HepG2 (cell line): ENCODE results near the gene THSD4. TPM values are rescaled to one million over a fixed set of nuclear protein-coding genes. Genes with fewer than 3 reads are reported as not detected.

ENCODE experiments used
- ATAC-seq: fragments of 200-7000 bp; cut with Tn5 transposase; 3 replicates; pipeline ENCODE4 v1.9.1; 2020; ENCODE audit warnings: mild to moderate bottlenecking, moderate library complexity
- BruUV-seq: library from RNA; stranded (reverse); fragments of 400-500 nt; replicated peaks from 2 replicates; lab custom pipeline; 2021; lab: Mats Ljungman, UMichigan
- CTCF ChIA-PET: fragments of 300-600 bp; formaldehyde crosslinking; extraction: SDS; loops from one replicate; lab custom pipeline; 2021; ENCODE audit warnings: low total read pairs, inconsistent platforms, low intra/inter-chr PET ratio; lab: Yijun Ruan, JAX
- POLR2A ChIA-PET: fragments of 350-600 bp; sonication (Branson Sonifier 250); formaldehyde crosslinking; loops from one replicate; lab custom pipeline; 2020; ENCODE audit warnings: antibody characterized with exemption, inconsistent platforms; lab: Yijun Ruan, JAX
- DNase-seq: peaks from one replicate; pipeline ENCODE4 v3.0.0-alpha.2; 2015; ENCODE audit warnings: low spot score
- FAIRE-seq: peaks from 3 replicates; lab custom pipeline; 2011; peaks lifted over from hg19 to GRCh38; lab: Jason Lieb, UNC
- H2AFZ ChIP-seq: one replicate; pipeline ENCODE4 v1.6.1; 2011; ENCODE audit warnings: low read length, inconsistent platforms
- H3K27ac ChIP-seq: fragments of 300-600 bp; 3 replicates; pipeline ENCODE4 v1.8.0; 2011; ENCODE audit warnings: mixed run types, mild to moderate bottlenecking, mixed read lengths, low read length, inconsistent platforms; ENCODE audit not compliant: insufficient read depth; ENCODE audit errors: extremely low read length
- H3K27me3 ChIP-seq, 2 experiments: fragments of 200-600 bp in 1 of 2; 2 replicates in 1 of 2; 3 replicates in 1 of 2; pipeline versions ENCODE4 v1.6.0 to v1.8.0; 2011; ENCODE audit warnings: low read length in 2 of 2, mild to moderate bottlenecking in 2 of 2, moderate library complexity in 2 of 2, inconsistent platforms in 1 of 2; ENCODE audit not compliant: insufficient read depth in 2 of 2, control insufficient read depth in 1 of 2
- H3K36me3 ChIP-seq, 2 experiments: fragments of 200-600 bp in 1 of 2; replicated peaks in 1 of 2; 2 replicates in 1 of 2; 3 replicates in 1 of 2; pipeline versions ENCODE4 v1.5.1 to v1.8.0; 2011; ENCODE audit warnings: low read length in 2 of 2, inconsistent platforms in 1 of 2; ENCODE audit not compliant: insufficient read depth in 2 of 2, control insufficient read depth in 1 of 2
- H3K4me1 ChIP-seq: 2 replicates; pipeline ENCODE4 v1.5.1; 2012; ENCODE audit warnings: low read length, inconsistent platforms; ENCODE audit not compliant: insufficient read depth
- H3K4me2 ChIP-seq: 2 replicates; pipeline ENCODE4 v1.6.0; 2011; ENCODE audit warnings: low read depth, low read length, inconsistent platforms
- H3K4me3 ChIP-seq, 3 experiments: fragments of 200-600 bp in 1 of 3; sonication (generic), shearing (Covaris generic) in 1 of 3; replicated peaks in 1 of 3; 2 replicates each; pipeline ENCODE4 v1.5.1; 2011 to 2016; ENCODE audit warnings: low read length in 3 of 3, inconsistent platforms in 2 of 3, low read depth in 2 of 3, mild to moderate bottlenecking in 2 of 3, control low read depth in 1 of 3, mixed read lengths in 1 of 3; ENCODE audit not compliant: insufficient read depth in 1 of 3
- H3K79me2 ChIP-seq: one replicate; pipeline ENCODE4 v1.6.1; 2011; ENCODE audit warnings: low read length, inconsistent platforms; ENCODE audit not compliant: insufficient read depth
- H3K9ac ChIP-seq: 2 replicates; pipeline ENCODE4 v1.6.0; 2011; ENCODE audit warnings: mild to moderate bottlenecking, low read depth, low read length, inconsistent platforms; ENCODE audit not compliant: insufficient read depth
- H3K9me3 ChIP-seq: 2 replicates; pipeline ENCODE4 v1.5.1; 2012; ENCODE audit warnings: mild to moderate bottlenecking, low read length
- H4K20me1 ChIP-seq: 2 replicates; pipeline ENCODE4 v1.6.0; 2011; ENCODE audit warnings: inconsistent platforms, mild to moderate bottlenecking, low read length, moderate library complexity; ENCODE audit not compliant: insufficient read depth
- MAFF ChIP-seq: IDR thresholded peaks from 2 replicates; pipeline ENCODE4 v1.6.1; 2011; ENCODE audit warnings: low read depth, low read length, improper control_type of control experiment
- MAFK ChIP-seq, 2 experiments: IDR thresholded peaks in 1 of 2; conservative IDR thresholded peaks in 1 of 2; 2 replicates each; pipeline ENCODE4 v1.6.1; 2011; ENCODE audit warnings: improper control_type of control experiment in 2 of 2, low read length in 2 of 2
- SPEN ChIP-seq: sonication (generic); formaldehyde crosslinking; IDR thresholded peaks from 2 replicates; pipeline ENCODE4 v1.5.1; 2020; ENCODE audit warnings: low read depth, mild to moderate bottlenecking, missing genetic modification reagents
- ZNF703 ChIP-seq: sonication (generic); formaldehyde crosslinking; IDR thresholded peaks from 2 replicates; pipeline ENCODE4 v1.5.1; 2020; ENCODE audit warnings: missing genetic modification reagents, mild to moderate bottlenecking, moderate library complexity, borderline replicate concordance
- WGBS: methylation state at CpG from one replicate; pipeline ENCODE4 v1.1.6; 2017; ENCODE audit warnings: low lambda C conversion rate; 5-methylcytosine and 5-hydroxymethylcytosine counted together
- in situ Hi-C: cut with HindIII; loops from 2 replicates; pipeline ENCODE4 v1.10.0; 2017; ENCODE audit warnings: low pct_unique_long_range_greater_than_20kb; ENCODE audit not compliant: extremely low pct_ligation_motif_present
- intact Hi-C: fragments of 100-400 bp; cut with micrococcal nuclease; formaldehyde crosslinking; loops from one replicate; pipeline ENCODE4 v1.10.0; 2022; ENCODE audit not compliant: unreplicated experiment
- polyA plus RNA-seq, 8 experiments: library from polyadenylated mRNA; depleted of rRNA in 3 of 8; stranded (reverse) in 7 of 8; unstranded in 1 of 8; fragments of >200 nt; fragmentation: Illumina TruSeq in 4 of 8; extraction: Trizol in 4 of 8; gene quantifications; 2 replicates each; pipeline versions ENCODE4 v1.2.1 to v1.2.3, GENCODE V29; 2011 to 2016; ENCODE audit warnings: low read depth in 4 of 8, missing spikeins in 1 of 8, mixed read lengths in 1 of 8; ENCODE audit not compliant: insufficient read depth in 1 of 8
- total RNA-seq, 5 experiments: library from RNA; depleted of rRNA; stranded (reverse); fragments of >200 nt; fragmentation: Illumina TruSeq; extraction: Trizol; gene quantifications; 2 replicates each; pipeline ENCODE4 v1.2.3, GENCODE V29; 2016; ENCODE audit warnings: low read depth in 1 of 5
- TF ChIP-seq, protein P1 (sequence below): sonication (generic); formaldehyde crosslinking; IDR thresholded peaks from 2 replicates; pipeline ENCODE4 v1.4.0; 2020; ENCODE audit warnings: low read depth, missing genetic modification reagents
- TF ChIP-seq, protein P2 (sequence below): sonication (generic); formaldehyde crosslinking; IDR thresholded peaks from 2 replicates; pipeline ENCODE4 v1.8.1; 2023; ENCODE audit warnings: missing genetic modification reagents, inconsistent platforms, borderline replicate concordance

Gene THSD4
- total and polyA plus RNA-seq, 2 of the 13 experiments (the other 11 are each of a cell fraction or from before 2014, with no cell fraction given) = 0.07 to 0.21 TPM

DNA sequence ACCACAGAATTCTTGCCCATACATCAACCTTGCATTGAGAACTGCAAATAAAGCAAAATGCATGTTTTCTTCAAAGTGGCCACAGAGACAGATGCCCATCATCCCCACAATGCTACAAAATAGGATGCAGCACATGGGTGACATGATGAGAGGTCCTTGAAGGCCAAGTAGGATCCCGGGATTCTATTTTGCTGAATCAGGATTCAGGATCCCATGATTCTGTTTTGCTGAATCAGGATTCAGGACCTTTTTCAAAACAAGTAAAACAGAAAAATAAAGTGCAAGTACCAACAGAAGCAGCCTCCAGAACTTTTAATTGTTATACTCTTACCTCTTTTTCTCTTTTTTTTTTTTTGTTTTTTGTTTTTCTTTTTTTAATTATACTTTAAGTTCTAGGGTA lies 453.0 kb downstream of the THSD4 start:
- peak; percentile 82 for TF ChIP-seq MAFF
- TF ChIP-seq, protein P1, sequence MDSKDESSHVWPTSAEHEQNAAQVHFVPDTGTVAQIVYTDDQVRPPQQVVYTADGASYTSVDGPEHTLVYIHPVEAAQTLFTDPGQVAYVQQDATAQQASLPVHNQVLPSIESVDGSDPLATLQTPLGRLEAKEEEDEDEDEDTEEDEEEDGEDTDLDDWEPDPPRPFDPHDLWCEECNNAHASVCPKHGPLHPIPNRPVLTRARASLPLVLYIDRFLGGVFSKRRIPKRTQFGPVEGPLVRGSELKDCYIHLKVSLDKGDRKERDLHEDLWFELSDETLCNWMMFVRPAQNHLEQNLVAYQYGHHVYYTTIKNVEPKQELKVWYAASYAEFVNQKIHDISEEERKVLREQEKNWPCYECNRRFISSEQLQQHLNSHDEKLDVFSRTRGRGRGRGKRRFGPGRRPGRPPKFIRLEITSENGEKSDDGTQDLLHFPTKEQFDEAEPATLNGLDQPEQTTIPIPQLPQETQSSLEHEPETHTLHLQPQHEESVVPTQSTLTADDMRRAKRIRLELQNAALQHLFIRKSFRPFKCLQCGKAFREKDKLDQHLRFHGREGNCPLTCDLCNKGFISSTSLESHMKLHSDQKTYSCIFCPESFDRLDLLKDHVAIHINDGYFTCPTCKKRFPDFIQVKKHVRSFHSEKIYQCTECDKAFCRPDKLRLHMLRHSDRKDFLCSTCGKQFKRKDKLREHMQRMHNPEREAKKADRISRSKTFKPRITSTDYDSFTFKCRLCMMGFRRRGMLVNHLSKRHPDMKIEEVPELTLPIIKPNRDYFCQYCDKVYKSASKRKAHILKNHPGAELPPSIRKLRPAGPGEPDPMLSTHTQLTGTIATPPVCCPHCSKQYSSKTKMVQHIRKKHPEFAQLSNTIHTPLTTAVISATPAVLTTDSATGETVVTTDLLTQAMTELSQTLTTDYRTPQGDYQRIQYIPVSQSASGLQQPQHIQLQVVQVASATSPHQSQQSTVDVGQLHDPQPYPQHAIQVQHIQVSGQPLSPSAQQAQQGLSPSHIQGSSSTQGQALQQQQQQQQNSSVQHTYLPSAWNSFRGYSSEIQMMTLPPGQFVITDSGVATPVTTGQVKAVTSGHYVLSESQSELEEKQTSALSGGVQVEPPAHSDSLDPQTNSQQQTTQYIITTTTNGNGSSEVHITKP (CRISPR knock-in tag) = no peak
- TF ChIP-seq MAFK (conservative IDR thresholded peaks at IDR 0.05 in 1 of 2, IDR thresholded peaks at IDR 0.05 in 1 of 2; ENCODE audit: low read length in 2 of 2) = peak; percentile 79 to 89
- Histone ChIP-seq H2AFZ (no peak overlapping the region), H4K20me1 (no peaks in the 10 kb centered on the region), H3K79me2 (no peaks in the 10 kb centered on the region), H3K36me3 (no peaks in the 10 kb centered on the region), H3K4me1 (no peaks in the 10 kb centered on the region), H3K27me3 (no peaks in the 10 kb centered on the region; a peak in 1 of 5 replicates), H3K9ac (no peak overlapping the region), H3K9me3 (no peaks in the 10 kb centered on the region), H3K4me2 (no peak overlapping the region), H3K4me3 (no peak overlapping the region), H3K27ac (no peak overlapping the region)
- POLR2A ChIA-PET = no interaction called here
- BruUV-seq = no TSS peak
- CTCF ChIA-PET = no interaction called here
- no peak for FAIRE-seq
- intact Hi-C loops = no loop called here
- no peak for ATAC-seq
- WGBS = 40% methylated on average over 1 of the region's 1 CpG
- no peak for DNase-seq
- in situ Hi-C loops = no loop called here

DNA sequence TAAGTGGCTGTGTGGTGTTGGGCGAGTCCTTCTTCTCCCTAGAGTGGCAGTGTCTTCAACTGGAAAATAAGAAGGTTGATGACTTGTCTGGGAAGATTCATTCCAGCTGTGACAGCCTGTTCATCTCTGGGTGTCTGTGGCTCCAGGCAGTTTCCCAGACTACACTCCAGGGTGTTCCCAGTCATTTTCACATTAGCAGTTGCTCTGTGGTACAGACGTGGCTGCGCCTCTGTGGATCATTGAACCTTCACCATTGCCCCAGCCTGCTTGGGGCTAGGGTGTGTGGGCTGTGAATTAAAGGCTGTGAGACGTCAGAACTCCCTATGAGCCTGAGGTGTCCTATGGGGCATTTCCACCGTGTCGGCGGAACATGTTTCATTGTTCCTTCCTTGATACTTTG lies 455.5 kb downstream of the THSD4 start:
- WGBS = 47% methylated on average over 7 of the region's 7 CpGs
- Histone ChIP-seq H3K9ac (no peak overlapping the region), H3K4me3 (no peak overlapping the region), H3K36me3 (no peaks in the 10 kb centered on the region), H3K9me3 (no peaks in the 10 kb centered on the region), H4K20me1 (no peaks in the 10 kb centered on the region), H3K79me2 (no peaks in the 10 kb centered on the region), H3K27me3 (no peaks in the 10 kb centered on the region; a peak in 1 of 5 replicates), H2AFZ (no peak overlapping the region), H3K4me1 (no peaks in the 10 kb centered on the region), H3K4me2 (no peak overlapping the region), H3K27ac (no peak overlapping the region)
- in situ Hi-C loops = loop anchor here (10.0 kb wide), 1 partner anchor 164 kb away; no protein-coding TSS in a partner anchor
- TF ChIP-seq, protein P2, sequence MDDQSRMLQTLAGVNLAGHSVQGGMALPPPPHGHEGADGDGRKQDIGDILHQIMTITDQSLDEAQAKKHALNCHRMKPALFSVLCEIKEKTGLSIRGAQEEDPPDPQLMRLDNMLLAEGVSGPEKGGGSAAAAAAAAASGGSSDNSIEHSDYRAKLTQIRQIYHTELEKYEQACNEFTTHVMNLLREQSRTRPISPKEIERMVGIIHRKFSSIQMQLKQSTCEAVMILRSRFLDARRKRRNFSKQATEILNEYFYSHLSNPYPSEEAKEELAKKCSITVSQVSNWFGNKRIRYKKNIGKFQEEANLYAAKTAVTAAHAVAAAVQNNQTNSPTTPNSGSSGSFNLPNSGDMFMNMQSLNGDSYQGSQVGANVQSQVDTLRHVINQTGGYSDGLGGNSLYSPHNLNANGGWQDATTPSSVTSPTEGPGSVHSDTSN (CRISPR knock-in tag) = no peak
- TF ChIP-seq SPEN (CRISPR knock-in tag) (no peak), ZNF703 (CRISPR knock-in tag) (no peak)
- POLR2A ChIA-PET = no interaction called here
- no peak for FAIRE-seq
- no peak for DNase-seq
- intact Hi-C loops = loop anchor here (10.0 kb wide), 1 partner anchor 126 kb away; no protein-coding TSS in a partner anchor
- CTCF ChIA-PET = no interaction called here
- no peak for ATAC-seq
- BruUV-seq = no TSS peak
